CD4-positive, alpha-beta T cell treated with Interleukin-15 for 4 hours (primary cell): ENCODE data around the gene CACNG4.
"Not testable (repeated sequence)": the region's sequence is repeated elsewhere in the genome, so short reads cannot be mapped to it uniquely, and the experiment has no call there.

Experiments
- DNase-seq: peaks from one replicate; pipeline ENCODE4 v3.0.0-alpha.2; 2020; ENCODE audit warnings: low spot score

CACNG4 gene

DNA sequence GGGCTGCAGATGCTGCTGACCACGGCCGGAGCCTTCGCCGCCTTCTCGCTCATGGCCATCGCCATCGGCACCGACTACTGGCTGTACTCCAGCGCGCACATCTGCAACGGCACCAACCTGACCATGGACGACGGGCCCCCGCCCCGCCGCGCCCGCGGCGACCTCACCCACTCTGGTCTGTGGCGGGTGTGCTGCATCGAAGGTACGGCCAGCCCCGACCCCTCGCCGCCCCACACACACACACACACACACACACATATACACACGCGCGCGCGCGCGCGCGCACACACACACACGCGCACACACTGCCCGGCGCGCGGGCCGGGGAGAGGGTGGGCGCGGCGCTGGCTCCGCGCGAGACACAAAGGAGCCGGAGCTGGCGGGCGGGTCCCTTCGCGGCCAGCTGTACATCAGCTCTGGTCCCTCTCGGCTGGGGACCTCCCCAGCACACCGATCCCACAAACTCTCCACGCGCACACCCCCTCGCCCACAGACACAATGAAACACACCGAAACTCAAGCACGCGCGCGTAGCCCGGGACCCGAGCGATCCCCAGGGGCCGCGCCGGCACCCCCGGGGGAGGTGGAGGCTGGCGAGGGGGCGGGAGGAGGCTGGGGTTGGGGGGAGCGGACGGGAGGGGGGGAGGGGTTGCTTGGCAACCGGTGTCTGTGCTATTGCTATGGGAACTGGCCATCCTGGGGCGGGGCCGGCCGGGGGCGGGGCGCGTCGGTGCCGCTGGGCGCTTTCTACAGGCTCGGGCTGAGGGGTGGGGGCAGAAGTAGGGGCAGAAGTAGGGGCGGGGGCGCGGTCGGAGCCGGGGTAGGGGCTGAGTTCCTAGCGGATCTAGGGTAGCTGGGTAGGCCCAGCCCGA, 658 bp downstream of the CACNG4 start:
- DNase-seq, result no peak

DNA sequence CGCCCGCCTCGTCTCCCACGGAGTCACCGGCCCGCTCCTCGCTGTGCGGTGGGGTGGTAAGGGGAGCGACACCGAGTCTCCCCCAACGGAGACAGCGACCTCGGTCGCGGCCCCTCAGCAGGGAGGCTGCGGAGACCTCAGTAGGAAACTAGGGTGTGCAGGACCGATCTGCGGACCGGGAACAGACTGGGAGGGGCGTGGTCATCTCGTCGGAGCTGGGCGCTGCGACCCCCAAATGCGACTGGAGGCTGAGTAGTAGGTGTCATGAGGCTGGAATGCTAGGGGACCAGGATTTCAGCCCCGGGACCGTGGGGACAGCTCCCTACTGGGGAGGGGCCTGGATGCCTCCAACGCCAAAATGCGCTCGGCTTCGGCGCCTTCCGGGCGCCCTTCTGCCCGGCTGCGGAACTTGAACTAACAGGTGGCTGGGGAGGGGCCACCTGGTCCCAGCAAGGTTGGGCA, 1.3 kb downstream of the CACNG4 start:
- no peak for DNase-seq

GRCh38 chr17:66966298-66966697, 1.8 kb downstream of the CACNG4 start:
- DNase-seq, result no peak

- no peak for DNase-seq
These were observed 2.4 kb downstream of the CACNG4 start for GRCh38 chr17:66966704-66967418.

DNA sequence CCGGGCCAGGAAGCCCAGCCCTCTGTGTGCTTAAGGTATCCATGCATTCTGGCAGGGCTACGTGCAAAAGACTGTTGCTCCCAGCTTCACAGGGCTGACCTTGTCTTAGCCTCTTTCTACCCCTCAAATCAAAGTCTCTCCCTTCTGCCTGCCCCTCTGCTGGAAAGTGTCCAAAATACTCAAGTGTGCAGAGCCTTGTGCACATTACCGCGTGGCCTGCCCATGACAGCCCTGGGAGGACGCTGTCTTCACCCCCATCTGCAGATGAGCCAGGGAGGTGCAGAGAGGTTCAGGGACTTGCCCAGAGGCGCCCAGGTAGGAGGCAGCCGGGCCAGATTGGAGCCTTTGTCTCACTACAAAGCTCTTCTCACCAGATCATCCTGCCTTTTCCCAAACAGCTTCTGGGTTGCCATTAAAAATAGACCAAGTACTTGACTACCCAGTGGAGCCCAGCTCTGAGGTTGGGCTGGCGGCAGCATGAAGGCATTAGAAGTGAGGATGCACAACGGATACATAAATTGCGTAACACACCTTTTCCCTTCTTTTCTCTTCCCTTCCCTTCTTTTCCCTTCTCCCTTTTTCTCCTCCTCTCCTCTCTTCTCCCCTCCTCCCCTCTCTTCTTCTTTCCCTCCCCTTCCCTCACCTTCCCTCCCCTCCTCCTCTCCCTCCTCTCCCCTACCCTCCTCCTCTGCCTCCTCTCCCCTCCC, 3.5 kb downstream of the CACNG4 start:
- DNase-seq, result no peak

DNA sequence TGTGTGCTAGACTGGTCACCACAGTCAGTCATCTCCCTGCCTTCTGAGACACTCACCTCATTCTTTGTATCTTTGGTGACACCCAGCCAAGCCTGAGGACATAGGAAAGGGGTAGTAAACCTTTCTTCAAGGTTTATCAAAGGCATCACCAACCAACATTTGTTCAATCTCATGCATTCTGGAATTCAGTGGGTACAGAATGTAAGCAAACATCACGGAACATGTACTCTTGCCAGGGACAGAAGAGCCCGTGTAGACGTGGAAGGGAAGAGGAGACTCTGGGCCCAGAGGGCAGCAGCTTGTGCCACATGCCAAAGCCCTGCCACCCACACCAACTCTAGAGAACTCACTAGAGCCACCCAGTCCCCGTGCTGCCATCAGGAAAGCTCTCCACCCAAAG, 4.4 kb downstream of the CACNG4 start:
- DNase-seq, result no peak

GRCh38 chr17:66970140-66970539, 5.6 kb downstream of the CACNG4 start:
- no peak for DNase-seq

DNA sequence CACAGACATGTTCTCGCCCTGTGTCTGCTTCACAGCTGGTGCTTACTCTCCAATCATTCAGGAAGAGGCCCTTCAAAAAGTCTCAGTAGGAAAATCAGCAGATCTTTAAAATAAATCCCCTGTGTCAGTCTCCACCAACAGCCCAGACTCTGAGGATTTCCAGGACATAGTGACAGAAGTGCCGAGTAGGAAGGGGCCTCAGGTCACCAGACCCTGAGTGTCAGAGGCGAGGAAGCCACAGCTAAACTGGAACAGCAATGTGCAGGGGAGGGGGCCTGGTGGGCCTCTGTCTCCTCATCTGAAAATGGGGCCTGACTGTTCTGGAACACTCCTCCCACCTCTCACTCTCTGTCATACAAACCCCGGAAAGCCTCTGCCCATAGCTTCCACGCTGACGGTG, 6.3 kb downstream of the CACNG4 start:
- no peak for DNase-seq

DNA sequence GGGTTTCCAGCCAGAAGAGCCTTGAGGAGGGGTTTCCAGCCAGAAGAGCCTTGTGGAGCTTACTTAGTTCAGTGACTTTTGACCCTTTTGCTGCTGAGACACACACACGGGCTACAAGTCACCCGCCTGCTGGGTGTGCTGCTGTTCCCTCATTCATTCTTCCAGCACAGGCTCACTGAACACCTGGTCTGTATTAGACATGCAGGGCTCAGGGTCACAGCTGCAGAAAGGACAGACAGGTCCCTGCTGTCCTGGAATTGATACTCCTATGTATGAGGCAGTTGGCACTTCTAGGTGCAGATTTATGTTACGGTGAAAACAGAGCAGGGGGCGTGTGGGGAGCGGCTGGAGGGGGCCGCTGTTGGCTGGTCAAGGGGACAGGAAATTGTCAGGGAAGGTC, 6.8 kb downstream of the CACNG4 start:
- DNase-seq, result no peak

- no peak for DNase-seq
These were observed 7.4 kb downstream of the CACNG4 start for GRCh38 chr17:66971730-66972441.

- DNase-seq, result not testable (repeated sequence)
These were observed 7.9 kb downstream of the CACNG4 start for GRCh38 chr17:66972442-66972830.

GRCh38 chr17:66975188-66975587, 10.7 kb downstream of the CACNG4 start:
- no peak for DNase-seq

DNA sequence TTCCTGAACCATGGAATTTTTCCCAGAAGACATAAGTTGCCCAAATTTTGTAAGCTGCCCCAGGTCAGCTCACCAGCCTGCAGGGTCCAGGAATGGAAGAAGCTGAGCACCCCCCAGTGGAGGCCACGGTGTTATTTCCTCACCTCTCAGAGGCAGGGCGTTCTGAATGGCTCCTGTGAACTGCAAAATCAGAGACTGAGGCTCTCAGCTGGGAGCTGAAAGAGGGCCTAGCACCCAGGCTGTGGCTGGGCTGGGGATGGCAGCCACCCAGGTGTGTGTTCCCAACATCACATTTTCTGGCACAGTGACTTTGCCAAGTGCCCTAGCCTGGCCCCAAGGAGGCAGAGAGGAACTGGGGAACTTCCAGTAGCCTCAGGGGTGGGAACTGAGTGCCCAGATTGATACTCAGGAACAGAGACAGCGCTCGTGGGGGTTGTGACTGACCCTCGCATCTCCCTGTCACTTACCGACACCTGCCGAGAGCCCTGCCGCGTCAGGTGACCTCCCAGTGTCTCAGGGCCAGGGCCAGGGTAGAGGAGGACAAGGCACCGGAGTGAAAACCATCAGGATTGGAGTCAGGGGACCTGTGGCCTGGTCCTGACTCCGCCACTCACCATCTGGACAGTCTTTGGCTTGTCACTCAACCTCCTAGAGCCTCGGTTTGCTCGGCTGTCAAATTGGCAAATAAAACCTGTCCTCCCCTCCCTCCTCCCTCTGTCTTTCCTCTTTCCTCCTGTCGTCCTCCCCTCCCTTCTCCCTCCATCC, 11.3 kb downstream of the CACNG4 start:
- DNase-seq, result no peak

DNA sequence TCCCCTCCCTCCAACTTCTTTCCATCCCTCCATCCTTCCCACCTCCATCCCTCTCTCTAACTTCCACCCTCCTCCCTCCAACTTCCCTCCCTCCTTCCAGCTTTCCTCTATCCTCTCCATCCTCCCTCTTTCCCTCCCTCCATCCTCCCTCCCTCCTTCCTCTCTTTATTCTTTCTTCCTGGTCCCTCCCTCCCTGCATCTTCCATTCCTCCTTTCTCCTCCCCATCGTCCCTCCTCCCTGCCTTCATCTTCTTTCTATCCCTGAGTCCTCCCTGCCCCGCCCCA, 11.8 kb downstream of the CACNG4 start:
- no peak for DNase-seq

DNA sequence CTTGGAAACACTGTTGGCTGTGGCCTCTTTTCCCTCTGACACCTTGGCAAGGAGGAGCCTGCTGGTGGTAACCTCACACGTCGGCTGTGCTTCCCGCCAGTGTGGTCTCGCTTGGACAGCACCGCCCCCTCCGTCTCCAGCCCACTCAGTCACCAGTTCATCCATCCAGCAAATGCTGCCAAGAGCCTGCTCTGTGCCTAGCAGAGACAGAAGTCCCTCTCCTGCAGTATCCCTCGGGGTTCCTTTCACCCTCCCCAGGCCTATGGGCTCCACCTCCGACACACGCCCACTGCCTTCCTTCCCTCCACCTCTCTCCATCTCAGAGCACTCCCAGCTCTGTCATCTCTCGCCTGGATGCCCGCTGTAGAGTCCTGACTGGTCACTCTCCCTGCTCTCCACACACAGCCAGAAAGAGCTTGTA, 12.3 kb downstream of the CACNG4 start:
- DNase-seq, result no peak

- DNase-seq, result no peak
These were observed 14.1 kb downstream of the CACNG4 start for GRCh38 chr17:66978514-66979061.

- DNase-seq, result no peak
These were observed 16.4 kb downstream of the CACNG4 start for GRCh38 chr17:66980896-66981295.

DNA sequence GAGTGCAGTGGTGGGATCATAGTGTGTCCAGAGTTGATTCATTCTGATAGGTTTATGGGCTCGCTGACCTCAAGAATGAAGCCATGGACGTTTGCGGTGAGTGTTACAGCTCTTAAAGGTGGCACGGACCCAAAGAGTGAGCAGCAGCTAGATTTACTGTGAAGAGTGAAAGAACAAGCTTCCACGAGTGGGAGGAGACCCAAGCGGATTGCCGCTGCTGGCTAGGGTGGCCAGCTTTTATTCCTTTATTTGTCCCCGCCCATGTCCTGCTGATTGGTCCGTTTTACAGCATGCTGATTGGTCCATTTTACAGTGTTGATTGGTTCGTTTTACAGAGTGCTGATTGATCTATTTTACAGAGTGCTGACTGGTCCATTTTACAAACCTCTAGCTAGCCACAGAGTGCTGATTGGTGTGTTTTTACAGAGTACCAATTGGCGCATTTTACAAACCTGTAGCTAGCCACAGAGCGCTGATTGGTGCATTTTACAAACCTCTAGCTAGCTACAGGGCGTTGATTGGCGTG, 17.5 kb downstream of the CACNG4 start:
- no peak for DNase-seq

- no peak for DNase-seq
These were observed 19.0 kb downstream of the CACNG4 start for GRCh38 chr17:66983414-66984021.

DNA sequence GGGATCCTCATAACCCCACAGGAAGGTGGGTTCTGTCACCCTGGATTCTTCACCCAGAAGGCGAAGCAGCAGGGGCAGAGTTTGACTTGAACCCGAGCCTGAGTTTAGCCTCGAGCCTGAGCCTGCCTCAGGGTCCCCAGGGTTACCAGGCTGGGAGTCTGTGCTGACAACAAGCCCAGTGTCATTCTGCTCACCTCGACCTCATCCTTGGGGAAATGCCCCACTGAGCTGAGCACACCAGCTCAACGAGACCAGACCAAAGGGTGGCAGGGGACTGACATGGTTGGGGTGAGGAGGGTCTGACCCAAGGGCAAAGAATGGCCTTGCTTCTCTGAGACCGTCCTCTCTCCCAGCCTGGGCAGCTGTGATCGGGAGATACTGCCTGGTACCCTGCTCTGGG, 20.2 kb downstream of the CACNG4 start:
- no peak for DNase-seq
